ENCODE measurements around the gene FAM76B. TPM values are rescaled to one million over a fixed set of nuclear protein-coding genes. Genes with fewer than 3 reads are reported as not detected.
A peak's percentile ranks its signal among the peaks of the same experiment; 100 is the strongest.

Gene FAM76B
- total RNA-seq, 1 donor from 2014 or later: 50.9 TPM

DNA sequence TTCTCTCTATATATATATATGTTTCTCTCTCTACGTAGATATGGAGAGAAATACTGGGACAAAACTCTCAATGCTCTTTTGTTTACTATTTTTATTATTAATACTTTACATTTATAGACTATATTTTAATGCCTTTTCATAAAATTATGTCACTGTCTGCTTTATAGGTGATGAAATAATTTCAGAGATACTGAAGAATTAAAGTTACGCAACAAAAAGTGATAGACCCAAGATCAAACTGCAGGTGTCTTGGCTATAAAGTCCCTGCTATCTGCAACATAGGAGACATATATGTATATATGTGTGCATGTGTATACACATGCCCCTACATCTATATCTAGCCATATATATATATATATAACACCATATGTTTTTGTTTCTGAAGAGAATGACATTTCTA, 60.8 kb downstream of the FAM76B start:
- no peak for DNase-seq

GRCh38 chr11:95728094-95728493, 61.5 kb downstream of the FAM76B start:
- DNase-seq: no peak

- DNase-seq: peak; percentile 93
Observed at GRCh38 chr11:95727620-95728019, 62.0 kb downstream of the FAM76B start.

- no peak for DNase-seq
Observed at GRCh38 chr11:95727111-95727510, 62.5 kb downstream of the FAM76B start.

GRCh38 chr11:95725196-95725595, 64.4 kb downstream of the FAM76B start:
- no peak for DNase-seq

DNA sequence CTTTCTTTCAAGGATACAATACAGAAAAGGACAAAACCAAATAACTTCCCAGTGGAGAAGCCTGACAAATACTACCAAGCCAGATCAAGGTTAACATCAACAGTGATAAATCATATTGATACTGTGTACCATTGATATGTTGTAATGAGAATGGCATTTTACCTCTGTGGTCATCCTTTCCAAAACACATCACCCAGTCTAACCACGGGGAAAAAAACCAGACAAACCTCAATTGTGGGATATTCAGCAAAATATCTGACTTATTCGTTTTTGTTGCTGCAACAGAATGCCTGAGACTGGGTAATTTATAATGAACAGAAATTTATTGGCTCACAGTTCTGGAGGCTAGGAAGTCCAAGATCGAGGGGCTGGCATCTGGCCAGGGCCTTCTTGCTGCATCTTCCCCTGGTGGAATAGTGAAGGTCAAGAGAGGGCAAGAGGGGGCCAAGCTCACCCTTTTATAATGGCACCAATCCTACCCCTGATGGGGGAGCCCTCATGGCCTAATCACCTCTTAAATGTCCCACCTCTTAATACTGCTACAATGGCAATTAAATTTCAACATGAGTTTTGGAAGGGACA, 66.1 kb downstream of the FAM76B start:
- no peak for DNase-seq

GRCh38 chr11:95720195-95720594, 69.4 kb downstream of the FAM76B start:
- no peak for DNase-seq

Other genes starting within 250 kb of the FAM76B start
- gene CEP57, start 716 bp upstream of the FAM76B start, total RNA-seq: 79.2 TPM
- gene MTMR2, start 134.3 kb upstream of the FAM76B start, total RNA-seq: 32.0 TPM

All from tongue (tissue), 2 donors.